CD4-positive, CD25-positive, alpha-beta regulatory T cell (primary cell): ENCODE data around the gene PITPNB. TPM values are rescaled to one million over a fixed set of nuclear protein-coding genes. Genes with fewer than 3 reads are reported as not detected.

Source experiments
- ATAC-seq, 2 donors: fragments of 150-1000 bp; cut with Tn5 transposase; one replicate each; pipeline ENCODE4 v1.10.0; 2021; ENCODE audit warnings: low read depth in 2 of 2, moderate number of reproducible peaks in 2 of 2, moderate library complexity in 1 of 2
- DNase-seq, 3 donors: peaks; one replicate each; pipeline versions ENCODE4 v3.0.0 to v3.0.0-alpha.2; 2012 to 2022; ENCODE audit warnings: mixed read lengths in 1 of 3
- H3K27ac ChIP-seq: one replicate; pipeline ENCODE4 v1.7.0; 2013; ENCODE audit warnings: mild to moderate bottlenecking, low read length; ENCODE audit not compliant: insufficient read depth, poor library complexity, severe bottlenecking
- H3K27me3 ChIP-seq: one replicate; pipeline ENCODE4 v1.7.0; 2013; ENCODE audit warnings: low read length; ENCODE audit not compliant: control insufficient read depth, insufficient read depth
- H3K36me3 ChIP-seq: one replicate; pipeline ENCODE4 v1.7.0; 2013; ENCODE audit warnings: mild to moderate bottlenecking, low read length, moderate library complexity; ENCODE audit not compliant: control insufficient read depth, insufficient read depth
- H3K4me1 ChIP-seq: 2 replicates; pipeline ENCODE4 v1.7.0; 2013; ENCODE audit warnings: mild to moderate bottlenecking, low read length; ENCODE audit not compliant: insufficient read depth, control insufficient read depth, poor library complexity, severe bottlenecking
- H3K4me3 ChIP-seq: one replicate; pipeline ENCODE4 v1.7.0; 2013; ENCODE audit warnings: low read depth, mild to moderate bottlenecking, low read length, moderate library complexity
- H3K9me3 ChIP-seq, 2 experiments: 1 replicate in 1 of 2; 2 replicates in 1 of 2; pipeline ENCODE4 v1.7.0; 2013; ENCODE audit warnings: low read length in 2 of 2, mild to moderate bottlenecking in 1 of 2, moderate library complexity in 1 of 2; ENCODE audit not compliant: control insufficient read depth in 2 of 2
- H3K27ac Mint-ChIP-seq, 3 donors: one replicate each; pipeline ENCODE4 v1.8.0; 2020 to 2022; ENCODE audit warnings: mild to moderate bottlenecking in 3 of 3, mixed read lengths in 3 of 3, moderate library complexity in 2 of 3
- H3K27me3 Mint-ChIP-seq: one replicate; pipeline ENCODE4 v1.8.0; 2022; ENCODE audit warnings: mild to moderate bottlenecking, mixed read lengths
- H3K36me3 Mint-ChIP-seq: one replicate; pipeline ENCODE4 v1.8.0; 2020; ENCODE audit warnings: mixed read lengths
- H3K4me1 Mint-ChIP-seq, 4 donors: one replicate each; pipeline ENCODE4 v1.8.0; 2020 to 2022; ENCODE audit warnings: mixed read lengths in 4 of 4, mild to moderate bottlenecking in 1 of 4
- H3K4me3 Mint-ChIP-seq, 4 donors: one replicate each; pipeline ENCODE4 v1.8.0; 2020 to 2022; ENCODE audit warnings: mild to moderate bottlenecking in 4 of 4, mixed read lengths in 4 of 4, moderate library complexity in 3 of 4
- H3K9me3 Mint-ChIP-seq, 7 donors: one replicate each; pipeline ENCODE4 v1.8.0; 2020 to 2022; ENCODE audit warnings: mixed read lengths in 7 of 7, mild to moderate bottlenecking in 3 of 7, moderate library complexity in 2 of 7
- polyA plus RNA-seq, 4 donors: library from polyadenylated mRNA; unstranded; fragments of 300-500 nt; fragmentation: Illumina TruSeq; gene quantifications; one replicate each; pipeline ENCODE4 v1.2.3, GENCODE V29; 2021
- total RNA-seq: library from RNA; stranded (reverse); gene quantifications from one replicate; pipeline ENCODE4 v1.2.3, GENCODE V29; 2022

Gene PITPNB
- total and polyA plus RNA-seq, 5 donors from 2014 or later, result 59.3 to 69.3 (median 64.7) TPM

DNA sequence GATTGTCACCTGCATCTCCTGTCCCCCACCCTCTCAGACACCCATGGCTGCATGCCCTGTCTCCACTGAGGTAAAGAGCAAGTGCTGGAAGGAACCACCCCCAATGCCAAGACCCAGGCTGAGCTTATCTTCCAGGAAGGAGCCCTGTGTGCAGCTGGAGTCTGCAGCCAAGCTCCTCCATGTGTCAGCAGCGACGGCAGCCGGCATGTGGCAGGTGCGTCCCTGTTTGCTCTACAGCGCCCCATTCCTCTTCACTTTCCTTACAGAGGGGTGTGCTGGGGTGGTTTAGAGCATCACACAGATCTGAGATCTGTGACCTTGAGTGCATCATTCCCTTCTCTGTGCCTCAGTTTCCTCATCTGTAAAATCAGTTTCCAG, 109.8 kb downstream of the PITPNB start:
- H3K36me3 Mint-ChIP-seq, result no peaks in the 10 kb centered on the region
- Histone ChIP-seq H3K27me3 (no peaks in the 10 kb centered on the region), H3K9me3 (no peaks in the 10 kb centered on the region), H3K4me1 (peaks cover 4% of the 10 kb centered on the region), H3K36me3 (no peaks in the 10 kb centered on the region), H3K4me3 (no peak overlapping the region), H3K27ac (no peak overlapping the region)
- H3K4me1 Mint-ChIP-seq, result peaks cover 0 to 13% (median 4%) of the 10 kb centered on the region in 4 donors
- H3K9me3 Mint-ChIP-seq, result no peaks in the 10 kb centered on the region
- ATAC-seq (no peak), DNase-seq (no peak)
- no peak overlapping the region for H3K27ac Mint-ChIP-seq
- no peak overlapping the region for H3K4me3 Mint-ChIP-seq
- peaks cover 20% of the 10 kb centered on the region for H3K27me3 Mint-ChIP-seq

DNA sequence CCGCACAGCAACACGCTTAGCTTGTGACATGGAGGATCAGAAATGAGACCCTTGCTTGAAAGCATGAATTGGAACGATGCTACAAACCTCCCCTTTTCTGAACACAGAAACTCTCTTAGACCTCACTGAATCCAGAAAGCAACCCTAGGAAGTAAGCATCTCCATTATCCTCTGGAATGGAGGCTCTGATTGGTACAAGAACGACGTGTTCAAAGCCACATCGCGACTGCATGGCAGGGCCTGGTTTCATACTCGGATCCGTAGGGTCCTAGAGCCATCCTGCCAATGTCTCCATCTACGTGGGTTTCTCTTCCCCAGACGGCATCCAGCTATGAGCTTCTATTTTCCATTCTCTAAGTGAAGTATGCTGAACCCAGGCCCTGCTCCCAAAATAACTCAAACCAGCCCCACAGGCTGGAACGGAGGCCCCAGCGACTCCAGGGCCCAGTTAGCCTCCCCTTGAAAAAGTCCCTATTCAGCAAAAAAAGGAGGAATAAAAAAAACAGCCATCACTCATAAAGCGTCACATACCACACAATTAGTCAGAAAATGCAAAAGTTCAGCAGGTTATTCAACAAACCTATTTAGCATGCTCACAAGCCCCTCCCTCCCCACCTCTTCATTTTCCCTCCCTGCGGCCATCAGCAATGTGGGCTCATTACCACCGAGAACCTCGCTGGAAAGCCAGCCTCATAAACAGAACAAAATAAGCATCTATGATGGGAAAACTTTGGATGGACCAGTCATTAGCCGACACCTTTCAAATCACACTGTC, 110.4 kb downstream of the PITPNB start:
- Mint-ChIP-seq H3K4me3 (no peak overlapping the region), H3K4me1 (peaks cover 0 to 13% (median 4%) of the 10 kb centered on the region in 4 donors), H3K9me3 (no peaks in the 10 kb centered on the region), H3K36me3 (no peaks in the 10 kb centered on the region), H3K27me3 (peaks cover 20% of the 10 kb centered on the region), H3K27ac (no peak overlapping the region)
- no peaks in the 10 kb centered on the region for H3K36me3 ChIP-seq
- H3K9me3 ChIP-seq, result no peaks in the 10 kb centered on the region
- no peak for ATAC-seq
- no peaks in the 10 kb centered on the region for H3K27me3 ChIP-seq
- no peak overlapping the region for H3K4me3 ChIP-seq
- DNase-seq, result no peak
- no peak overlapping the region for H3K27ac ChIP-seq
- peaks cover 4% of the 10 kb centered on the region for H3K4me1 ChIP-seq

GRCh38 chr22:27805841-27806240, 113.2 kb downstream of the PITPNB start:
- Mint-ChIP-seq H3K36me3 (no peaks in the 10 kb centered on the region), H3K27me3 (peaks cover 23% of the 10 kb centered on the region), H3K27ac (no peak overlapping the region), H3K9me3 (no peaks in the 10 kb centered on the region), H3K4me1 (peaks cover 0 to 21% (median 9%) of the 10 kb centered on the region in 4 donors), H3K4me3 (no peak overlapping the region)
- Histone ChIP-seq H3K27me3 (no peaks in the 10 kb centered on the region), H3K4me3 (no peak overlapping the region), H3K36me3 (no peaks in the 10 kb centered on the region), H3K4me1 (peaks cover 9% of the 10 kb centered on the region), H3K9me3 (no peaks in the 10 kb centered on the region), H3K27ac (no peak overlapping the region)
- ATAC-seq (no peak), DNase-seq (no peak)

- Histone ChIP-seq H3K27me3 (no peaks in the 10 kb centered on the region), H3K36me3 (no peaks in the 10 kb centered on the region), H3K9me3 (no peaks in the 10 kb centered on the region), H3K4me3 (no peak overlapping the region), H3K27ac (no peak overlapping the region), H3K4me1 (peaks cover 17% of the 10 kb centered on the region)
- peaks cover 0 to 21% (median 9%) of the 10 kb centered on the region in 4 donors for H3K4me1 Mint-ChIP-seq
- H3K9me3 Mint-ChIP-seq, result no peaks in the 10 kb centered on the region
- DNase-seq, result peak in 2 of 3 donors; percentile 41 to 51
- no peak overlapping the region for H3K27ac Mint-ChIP-seq
- no peaks in the 10 kb centered on the region for H3K36me3 Mint-ChIP-seq
- peak; percentile 38 to 41 for ATAC-seq
- H3K4me3 Mint-ChIP-seq, result peak overlapping the region; percentile 69 to 81 (median 76)
- peaks cover 23% of the 10 kb centered on the region for H3K27me3 Mint-ChIP-seq
These were observed 114.4 kb downstream of the PITPNB start for GRCh38 chr22:27804470-27805297.

GRCh38 chr22:27803841-27804415, 115.1 kb downstream of the PITPNB start:
- DNase-seq, result no peak
- no peaks in the 10 kb centered on the region for H3K36me3 Mint-ChIP-seq
- peaks cover 0 to 21% (median 9%) of the 10 kb centered on the region in 4 donors for H3K4me1 Mint-ChIP-seq
- H3K9me3 Mint-ChIP-seq, result no peaks in the 10 kb centered on the region
- ATAC-seq, result no peak
- Histone ChIP-seq H3K27me3 (no peaks in the 10 kb centered on the region), H3K4me3 (no peak overlapping the region), H3K27ac (no peak overlapping the region), H3K9me3 (no peaks in the 10 kb centered on the region), H3K4me1 (peaks cover 17% of the 10 kb centered on the region), H3K36me3 (no peaks in the 10 kb centered on the region)
- H3K27me3 Mint-ChIP-seq, result peaks cover 23% of the 10 kb centered on the region
- peak overlapping the region in 1 of 4 donors; percentile 68 for H3K4me3 Mint-ChIP-seq
- no peak overlapping the region for H3K27ac Mint-ChIP-seq

GRCh38 chr22:27802346-27803073, 116.5 kb downstream of the PITPNB start:
- peaks cover 19% of the 10 kb centered on the region for H3K27me3 Mint-ChIP-seq
- no peaks in the 10 kb centered on the region for H3K36me3 Mint-ChIP-seq
- no peak overlapping the region for H3K27ac ChIP-seq
- peak overlapping the region; percentile 50 for H3K4me3 ChIP-seq
- H3K4me1 ChIP-seq, result peaks cover 17% of the 10 kb centered on the region
- no peaks in the 10 kb centered on the region for H3K9me3 Mint-ChIP-seq
- H3K4me3 Mint-ChIP-seq, result peak overlapping the region; percentile 86 to 95 (median 88)
- no peak for ATAC-seq
- no peaks in the 10 kb centered on the region for H3K36me3 ChIP-seq
- H3K4me1 Mint-ChIP-seq, result peaks cover 0 to 21% (median 9%) of the 10 kb centered on the region in 4 donors
- H3K9me3 ChIP-seq, result no peaks in the 10 kb centered on the region
- DNase-seq, result no peak
- no peaks in the 10 kb centered on the region for H3K27me3 ChIP-seq
- H3K27ac Mint-ChIP-seq, result no peak overlapping the region
